ENCODE measurements around the gene KRT5. TPM values are rescaled to one million over a fixed set of nuclear protein-coding genes. Genes with fewer than 3 reads are reported as not detected.

The KRT5 gene
- total and polyA plus RNA-seq, 2 donors (not counting 3 experiments of a cell fraction or from before 2014, with no cell fraction given) = 0.32 to 0.86 TPM

DNA sequence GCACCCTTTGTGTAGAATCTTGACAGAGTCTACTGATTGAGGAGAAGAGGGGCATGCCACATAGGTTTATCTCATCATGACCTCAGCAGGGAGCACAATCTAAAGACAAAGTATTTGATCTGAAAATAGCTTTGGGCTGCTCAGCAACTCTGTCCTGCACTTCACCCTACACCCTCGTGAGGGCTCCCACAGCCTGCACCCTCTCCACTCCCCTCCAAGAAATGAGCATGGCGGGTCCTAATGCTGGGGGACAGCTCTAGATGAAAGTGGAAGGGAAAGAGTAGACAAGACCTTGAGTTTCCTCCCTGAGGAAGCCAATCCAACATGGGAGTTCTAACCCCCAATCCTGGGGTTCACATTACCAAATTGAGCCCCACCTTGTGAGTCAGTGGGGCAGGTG lies 10.7 kb upstream of the KRT5 start:
- no peaks in the 10 kb centered on the region for H3K9me1 ChIP-seq (replicated peaks; ENCODE audit: control insufficient read depth, extremely low read depth, insufficient read depth, low read length)
- H3K9ac ChIP-seq (replicated peaks; ENCODE audit: extremely low read depth, insufficient read depth, low read length) = no peak overlapping the region
- no peak overlapping the region for H3K27ac ChIP-seq (ENCODE audit: insufficient read depth, low read depth, low read length)
- H3K9me3 ChIP-seq (replicated peaks; ENCODE audit: control insufficient read depth, insufficient read depth, low read length) = no peaks in the 10 kb centered on the region
- no peaks in the 10 kb centered on the region for H3K79me2 ChIP-seq (ENCODE audit: control insufficient read depth, insufficient read depth, low read length)
- FAIRE-seq (no peak), DNase-seq (ENCODE audit: low read depth, low spot score) (no peak)
- intact Hi-C loops (cut with micrococcal nuclease) (no loop called here), dilution Hi-C loops (cut with MboI; ENCODE audit: extremely low pct_ligation_motif_present, low sequenced_read_pairs) (no loop called here)
- H3K27me3 ChIP-seq (ENCODE audit: control insufficient read depth in 2 of 2, insufficient read depth in 2 of 2, low read length in 2 of 2) = no peaks in the 10 kb centered on the region
- no peak overlapping the region for H3K4me3 ChIP-seq (replicated peaks in 1 of 3; ENCODE audit: insufficient read depth in 1 of 3, low read depth in 1 of 3, low read length in 3 of 3)
- H3K36me3 ChIP-seq (ENCODE audit: control insufficient read depth in 2 of 2, extremely low read depth in 1 of 2, insufficient read depth in 2 of 2, low read length in 2 of 2) = no peaks in the 10 kb centered on the region
- no peak for TF ChIP-seq EZH2 (IDR thresholded peaks at IDR 0.05; ENCODE audit: borderline replicate concordance, low read depth, low read length, severe bottlenecking)
- TF ChIP-seq, protein P1, sequence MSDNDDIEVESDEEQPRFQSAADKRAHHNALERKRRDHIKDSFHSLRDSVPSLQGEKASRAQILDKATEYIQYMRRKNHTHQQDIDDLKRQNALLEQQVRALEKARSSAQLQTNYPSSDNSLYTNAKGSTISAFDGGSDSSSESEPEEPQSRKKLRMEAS (IDR thresholded peaks at IDR 0.05; ENCODE audit: insufficient read depth, insufficient read length) = no peak
- TF ChIP-seq POLR2AphosphoS5 (IDR thresholded peaks at IDR 0.05; ENCODE audit: insufficient read depth, low read depth, low read length) = no peak
- TF ChIP-seq FOS (IDR thresholded peaks at IDR 0.05; ENCODE audit: borderline replicate concordance, insufficient read depth, low read length) = no peak
- TF ChIP-seq POLR2A (IDR thresholded peaks at IDR 0.05; ENCODE audit: low read depth, low read length) = no peak
- TF ChIP-seq JUN (IDR thresholded peaks at IDR 0.05; ENCODE audit: borderline replicate concordance, insufficient read depth, insufficient read length, low read depth) = no peak
- TF ChIP-seq MYC (IDR thresholded peaks at IDR 0.05; ENCODE audit: low read depth, low read length) = no peak
- no peak overlapping the region for H2AFZ ChIP-seq (ENCODE audit: low read depth, low read length)
- no peak overlapping the region for H3K4me2 ChIP-seq (ENCODE audit: insufficient read depth, low read length)
- POLR2A ChIA-PET = no interaction called here
- H4K20me1 ChIP-seq (replicated peaks; ENCODE audit: control insufficient read depth, extremely low read depth, insufficient read depth, low read length) = no peaks in the 10 kb centered on the region
- H3K4me1 ChIP-seq (ENCODE audit: control insufficient read depth, extremely low read depth, insufficient read depth, low read length) = no peaks in the 10 kb centered on the region
- BruUV-seq (replicated peaks) = no TSS peak
- CTCF ChIA-PET = no interaction called here

DNA sequence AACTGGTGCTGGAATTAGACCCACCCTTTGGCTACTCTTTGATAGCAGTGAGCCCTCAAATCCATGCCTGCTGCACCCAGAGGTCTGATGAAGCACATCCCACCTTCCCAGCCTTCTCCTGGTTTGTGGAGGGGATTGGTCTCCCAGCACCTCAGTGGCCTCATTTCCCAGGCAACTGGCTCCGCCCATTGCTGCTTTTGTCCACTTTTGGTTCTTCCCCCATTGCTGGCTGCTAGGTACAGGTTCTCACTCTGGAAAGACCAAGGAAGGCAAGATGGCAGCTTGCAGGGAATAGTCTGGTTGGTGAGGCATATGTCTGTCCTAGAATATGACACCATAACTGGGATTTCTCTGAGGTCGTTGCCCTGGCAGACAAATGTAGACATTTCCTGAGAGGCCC lies 10.2 kb upstream of the KRT5 start:
- Histone ChIP-seq H3K4me2 (ENCODE audit: insufficient read depth, low read length) (no peak overlapping the region), H3K27me3 (ENCODE audit: control insufficient read depth in 2 of 2, insufficient read depth in 2 of 2, low read length in 2 of 2) (no peaks in the 10 kb centered on the region), H3K9me3 (replicated peaks; ENCODE audit: control insufficient read depth, insufficient read depth, low read length) (no peaks in the 10 kb centered on the region), H3K79me2 (ENCODE audit: control insufficient read depth, insufficient read depth, low read length) (no peaks in the 10 kb centered on the region), H3K9me1 (replicated peaks; ENCODE audit: control insufficient read depth, extremely low read depth, insufficient read depth, low read length) (no peaks in the 10 kb centered on the region), H3K27ac (ENCODE audit: insufficient read depth, low read depth, low read length) (no peak overlapping the region), H2AFZ (ENCODE audit: low read depth, low read length) (no peak overlapping the region), H3K9ac (replicated peaks; ENCODE audit: extremely low read depth, insufficient read depth, low read length) (no peak overlapping the region), H3K4me3 (replicated peaks in 1 of 3; ENCODE audit: insufficient read depth in 1 of 3, low read depth in 1 of 3, low read length in 3 of 3) (no peak overlapping the region), H3K4me1 (ENCODE audit: control insufficient read depth, extremely low read depth, insufficient read depth, low read length) (no peaks in the 10 kb centered on the region), H4K20me1 (replicated peaks; ENCODE audit: control insufficient read depth, extremely low read depth, insufficient read depth, low read length) (no peaks in the 10 kb centered on the region), H3K36me3 (ENCODE audit: control insufficient read depth in 2 of 2, extremely low read depth in 1 of 2, insufficient read depth in 2 of 2, low read length in 2 of 2) (no peaks in the 10 kb centered on the region)
- no peak for TF ChIP-seq GATA2 (IDR thresholded peaks at IDR 0.05; ENCODE audit: insufficient read depth, insufficient read length, low read depth, low read length)
- no peak for TF ChIP-seq POLR2A (IDR thresholded peaks at IDR 0.05; ENCODE audit: low read depth, low read length)
- TF ChIP-seq, protein P2, sequence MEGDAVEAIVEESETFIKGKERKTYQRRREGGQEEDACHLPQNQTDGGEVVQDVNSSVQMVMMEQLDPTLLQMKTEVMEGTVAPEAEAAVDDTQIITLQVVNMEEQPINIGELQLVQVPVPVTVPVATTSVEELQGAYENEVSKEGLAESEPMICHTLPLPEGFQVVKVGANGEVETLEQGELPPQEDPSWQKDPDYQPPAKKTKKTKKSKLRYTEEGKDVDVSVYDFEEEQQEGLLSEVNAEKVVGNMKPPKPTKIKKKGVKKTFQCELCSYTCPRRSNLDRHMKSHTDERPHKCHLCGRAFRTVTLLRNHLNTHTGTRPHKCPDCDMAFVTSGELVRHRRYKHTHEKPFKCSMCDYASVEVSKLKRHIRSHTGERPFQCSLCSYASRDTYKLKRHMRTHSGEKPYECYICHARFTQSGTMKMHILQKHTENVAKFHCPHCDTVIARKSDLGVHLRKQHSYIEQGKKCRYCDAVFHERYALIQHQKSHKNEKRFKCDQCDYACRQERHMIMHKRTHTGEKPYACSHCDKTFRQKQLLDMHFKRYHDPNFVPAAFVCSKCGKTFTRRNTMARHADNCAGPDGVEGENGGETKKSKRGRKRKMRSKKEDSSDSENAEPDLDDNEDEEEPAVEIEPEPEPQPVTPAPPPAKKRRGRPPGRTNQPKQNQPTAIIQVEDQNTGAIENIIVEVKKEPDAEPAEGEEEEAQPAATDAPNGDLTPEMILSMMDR (IDR thresholded peaks at IDR 0.05; ENCODE audit: extremely low read depth in 1 of 2, insufficient read depth in 1 of 2, low read depth in 1 of 2, low read length in 2 of 2) = no peak
- TF ChIP-seq POLR2AphosphoS5 (IDR thresholded peaks at IDR 0.05; ENCODE audit: insufficient read depth, low read depth, low read length) = no peak
- no peak for TF ChIP-seq EZH2 (IDR thresholded peaks at IDR 0.05; ENCODE audit: borderline replicate concordance, low read depth, low read length, severe bottlenecking)
- TF ChIP-seq MYC (IDR thresholded peaks at IDR 0.05; ENCODE audit: low read depth, low read length) = no peak
- no peak for TF ChIP-seq FOS (IDR thresholded peaks at IDR 0.05; ENCODE audit: borderline replicate concordance, insufficient read depth, low read length)
- no peak for TF ChIP-seq JUN (IDR thresholded peaks at IDR 0.05; ENCODE audit: borderline replicate concordance, insufficient read depth, insufficient read length, low read depth)
- TF ChIP-seq, protein P1 (IDR thresholded peaks at IDR 0.05; ENCODE audit: insufficient read depth, insufficient read length) = no peak
- BruUV-seq (replicated peaks) = no TSS peak
- no peak for DNase-seq (ENCODE audit: low read depth, low spot score)
- intact Hi-C loops (cut with micrococcal nuclease) (no loop called here), dilution Hi-C loops (cut with MboI; ENCODE audit: extremely low pct_ligation_motif_present, low sequenced_read_pairs) (no loop called here)
- ChIA-PET CTCF (no interaction called here), POLR2A (no interaction called here)
- no peak for FAIRE-seq
